HAP-1 (cell line): ENCODE data around the gene HHIPL2.

Source experiments
- DNase-seq, 2 experiments: peaks; one replicate each; pipeline ENCODE4 v3.0.0-alpha.2; 2016 to 2020; ENCODE audit warnings: low spot score in 2 of 2
- H3K27me3 ChIP-seq: fragments of 250-450 bp; sonication (Bioruptor Pico); 2 replicates; pipeline ENCODE4 v1.5.1; 2020; ENCODE audit warnings: low read depth, mild to moderate bottlenecking, moderate library complexity
- H3K36me3 ChIP-seq: fragments of 250-450 bp; sonication (Bioruptor Pico); replicated peaks from 2 replicates; pipeline ENCODE4 v1.5.1; 2020; ENCODE audit warnings: mild to moderate bottlenecking
- H3K4me1 ChIP-seq: fragments of 250-450 bp; sonication (Bioruptor Pico); 2 replicates; pipeline ENCODE4 v1.5.1; 2020; ENCODE audit warnings: mild to moderate bottlenecking
- H3K4me3 ChIP-seq: fragments of 250-450 bp; sonication (Bioruptor Pico); 2 replicates; pipeline ENCODE4 v1.5.1; 2020; ENCODE audit warnings: mild to moderate bottlenecking, moderate library complexity
- H3K9me3 ChIP-seq: fragments of 250-450 bp; sonication (Bioruptor Pico); 2 replicates; pipeline ENCODE4 v1.5.1; 2020; ENCODE audit warnings: mild to moderate bottlenecking, moderate library complexity
- in situ Hi-C: fragments of 300-500 bp; cut with MboI; formaldehyde crosslinking; loops from 3 replicates; pipeline ENCODE4 v1.14.3; 2020; ENCODE audit warnings: low sequenced_read_pairs, inconsistent platforms, mixed read lengths

The HHIPL2 gene

GRCh38 chr1:222555992-222556615, 8.2 kb upstream of the HHIPL2 start:
- Histone ChIP-seq H3K4me3 (no peak overlapping the region), H3K27me3 (no peaks in the 10 kb centered on the region), H3K4me1 (no peaks in the 10 kb centered on the region), H3K9me3 (no peaks in the 10 kb centered on the region), H3K36me3 (peaks cover 7% of the 10 kb centered on the region)
- no peak for DNase-seq
- in situ Hi-C loops: no loop called here

- no peak for DNase-seq
- in situ Hi-C loops: no loop called here
- Histone ChIP-seq H3K9me3 (no peaks in the 10 kb centered on the region), H3K4me1 (no peaks in the 10 kb centered on the region), H3K36me3 (no peaks in the 10 kb centered on the region; the same call in 1 of the 2 replicates), H3K4me3 (no peak overlapping the region), H3K27me3 (no peaks in the 10 kb centered on the region)
Measured at GRCh38 chr1:222554177-222554576, 6.3 kb upstream of the HHIPL2 start.

- H3K27me3 ChIP-seq: no peaks in the 10 kb centered on the region
- H3K9me3 ChIP-seq: no peaks in the 10 kb centered on the region
- no peak overlapping the region for H3K4me3 ChIP-seq
- no peaks in the 10 kb centered on the region for H3K4me1 ChIP-seq
- no peak for DNase-seq
- in situ Hi-C loops: no loop called here
- no peaks in the 10 kb centered on the region; the same call in 1 of the 2 replicates for H3K36me3 ChIP-seq
Measured at GRCh38 chr1:222552882-222553281, 5.0 kb upstream of the HHIPL2 start.

- in situ Hi-C loops: no loop called here
- Histone ChIP-seq H3K4me3 (no peak overlapping the region), H3K27me3 (no peaks in the 10 kb centered on the region), H3K36me3 (no peaks in the 10 kb centered on the region), H3K9me3 (no peaks in the 10 kb centered on the region), H3K4me1 (no peaks in the 10 kb centered on the region)
- DNase-seq: no peak
Measured at GRCh38 chr1:222547260-222547614, 667 bp downstream of the HHIPL2 start.

- Histone ChIP-seq H3K27me3 (no peaks in the 10 kb centered on the region), H3K4me3 (no peak overlapping the region), H3K9me3 (no peaks in the 10 kb centered on the region), H3K36me3 (no peaks in the 10 kb centered on the region), H3K4me1 (no peaks in the 10 kb centered on the region)
- no peak for DNase-seq
- in situ Hi-C loops: no loop called here
Measured at GRCh38 chr1:222546548-222547259, 1.2 kb downstream of the HHIPL2 start.

GRCh38 chr1:222546091-222546490, 1.8 kb downstream of the HHIPL2 start:
- Histone ChIP-seq H3K4me3 (no peak overlapping the region), H3K4me1 (no peaks in the 10 kb centered on the region), H3K27me3 (no peaks in the 10 kb centered on the region), H3K36me3 (no peaks in the 10 kb centered on the region), H3K9me3 (no peaks in the 10 kb centered on the region)
- DNase-seq: no peak
- in situ Hi-C loops: no loop called here

GRCh38 chr1:222543817-222544216, 4.1 kb downstream of the HHIPL2 start:
- Histone ChIP-seq H3K27me3 (no peaks in the 10 kb centered on the region), H3K4me1 (no peaks in the 10 kb centered on the region), H3K36me3 (no peaks in the 10 kb centered on the region), H3K9me3 (no peaks in the 10 kb centered on the region), H3K4me3 (no peak overlapping the region)
- in situ Hi-C loops: no loop called here
- no peak for DNase-seq

GRCh38 chr1:222540598-222540995, 7.3 kb downstream of the HHIPL2 start:
- H3K27me3 ChIP-seq: no peaks in the 10 kb centered on the region
- H3K4me3 ChIP-seq: no peak overlapping the region
- in situ Hi-C loops: no loop called here
- H3K4me1 ChIP-seq: no peaks in the 10 kb centered on the region
- no peaks in the 10 kb centered on the region for H3K36me3 ChIP-seq
- DNase-seq: no peak
- H3K9me3 ChIP-seq: no peaks in the 10 kb centered on the region

- DNase-seq: no peak
- in situ Hi-C loops: no loop called here
Measured at GRCh38 chr1:222539951-222540597, 7.8 kb downstream of the HHIPL2 start.

GRCh38 chr1:222535455-222535854, 12.4 kb downstream of the HHIPL2 start:
- in situ Hi-C loops: no loop called here
- no peaks in the 10 kb centered on the region for H3K36me3 ChIP-seq
- H3K9me3 ChIP-seq: no peaks in the 10 kb centered on the region
- DNase-seq: no peak
- H3K4me3 ChIP-seq: no peak overlapping the region
- no peaks in the 10 kb centered on the region for H3K4me1 ChIP-seq
- H3K27me3 ChIP-seq: no peaks in the 10 kb centered on the region

More at GRCh38 chr1:222539951-222540597, 7.8 kb downstream of the HHIPL2 start:
- Histone ChIP-seq H3K4me1 (no peaks in the 10 kb centered on the region), H3K36me3 (no peaks in the 10 kb centered on the region), H3K27me3 (no peaks in the 10 kb centered on the region), H3K4me3 (no peak overlapping the region), H3K9me3 (no peaks in the 10 kb centered on the region)

GRCh38 chr1:222530852-222531251, 17.1 kb downstream of the HHIPL2 start:
- in situ Hi-C loops: no loop called here
- Histone ChIP-seq H3K4me1 (no peaks in the 10 kb centered on the region), H3K27me3 (no peaks in the 10 kb centered on the region), H3K36me3 (no peaks in the 10 kb centered on the region), H3K4me3 (no peak overlapping the region), H3K9me3 (no peaks in the 10 kb centered on the region)
- no peak for DNase-seq

- DNase-seq: no peak
- in situ Hi-C loops: no loop called here
- Histone ChIP-seq H3K4me1 (no peaks in the 10 kb centered on the region), H3K4me3 (no peak overlapping the region), H3K27me3 (no peaks in the 10 kb centered on the region), H3K9me3 (no peaks in the 10 kb centered on the region), H3K36me3 (no peaks in the 10 kb centered on the region)
Measured at GRCh38 chr1:222529916-222530315, 18.0 kb downstream of the HHIPL2 start.

GRCh38 chr1:222529181-222529580, 18.7 kb downstream of the HHIPL2 start:
- H3K27me3 ChIP-seq: no peaks in the 10 kb centered on the region
- no peaks in the 10 kb centered on the region for H3K4me1 ChIP-seq
- DNase-seq: no peak
- H3K4me3 ChIP-seq: no peak overlapping the region
- H3K36me3 ChIP-seq: no peaks in the 10 kb centered on the region
- in situ Hi-C loops: no loop called here
- no peaks in the 10 kb centered on the region for H3K9me3 ChIP-seq

GRCh38 chr1:222525951-222526350, 22.0 kb downstream of the HHIPL2 start:
- Histone ChIP-seq H3K9me3 (no peaks in the 10 kb centered on the region), H3K27me3 (no peaks in the 10 kb centered on the region), H3K4me1 (no peaks in the 10 kb centered on the region), H3K4me3 (no peak overlapping the region), H3K36me3 (no peaks in the 10 kb centered on the region)
- no peak for DNase-seq
- in situ Hi-C loops: no loop called here
